WI38 (cell line): ENCODE data around the gene SLC39A1.

ENCODE experiments used
- H3K4me3 ChIP-seq: 2 replicates; pipeline ENCODE4 v1.5.1; 2011; ENCODE audit warnings: low read depth, mild to moderate bottlenecking, control low read depth, low read length
- TF ChIP-seq, protein P1 (sequence below): IDR thresholded peaks from 2 replicates; pipeline ENCODE4 v1.5.1; 2012; ENCODE audit warnings: low read depth, mild to moderate bottlenecking, control low read depth, low read length

SLC39A1 gene

DNA sequence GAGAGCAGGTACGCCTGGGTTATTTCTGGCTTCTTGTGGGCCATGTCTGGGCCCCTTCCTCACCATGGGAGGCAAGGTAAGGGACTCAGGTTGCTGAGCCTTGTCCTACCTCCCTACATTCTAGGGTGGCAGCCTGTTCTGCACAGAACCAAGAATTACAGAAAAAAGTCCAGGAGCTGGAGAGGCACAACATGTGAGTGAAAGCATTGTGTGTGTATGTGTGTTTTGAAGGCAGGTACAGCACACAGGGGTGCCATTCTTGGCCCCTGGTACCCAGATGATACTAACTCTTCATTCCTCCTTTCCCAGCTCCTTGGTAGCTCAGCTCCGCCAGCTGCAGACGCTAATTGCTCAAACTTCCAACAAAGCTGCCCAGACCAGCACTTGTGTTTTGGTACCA is 9.7 kb upstream of the SLC39A1 start:
- H3K4me3 ChIP-seq = no peak overlapping the region
- TF ChIP-seq, protein P1, sequence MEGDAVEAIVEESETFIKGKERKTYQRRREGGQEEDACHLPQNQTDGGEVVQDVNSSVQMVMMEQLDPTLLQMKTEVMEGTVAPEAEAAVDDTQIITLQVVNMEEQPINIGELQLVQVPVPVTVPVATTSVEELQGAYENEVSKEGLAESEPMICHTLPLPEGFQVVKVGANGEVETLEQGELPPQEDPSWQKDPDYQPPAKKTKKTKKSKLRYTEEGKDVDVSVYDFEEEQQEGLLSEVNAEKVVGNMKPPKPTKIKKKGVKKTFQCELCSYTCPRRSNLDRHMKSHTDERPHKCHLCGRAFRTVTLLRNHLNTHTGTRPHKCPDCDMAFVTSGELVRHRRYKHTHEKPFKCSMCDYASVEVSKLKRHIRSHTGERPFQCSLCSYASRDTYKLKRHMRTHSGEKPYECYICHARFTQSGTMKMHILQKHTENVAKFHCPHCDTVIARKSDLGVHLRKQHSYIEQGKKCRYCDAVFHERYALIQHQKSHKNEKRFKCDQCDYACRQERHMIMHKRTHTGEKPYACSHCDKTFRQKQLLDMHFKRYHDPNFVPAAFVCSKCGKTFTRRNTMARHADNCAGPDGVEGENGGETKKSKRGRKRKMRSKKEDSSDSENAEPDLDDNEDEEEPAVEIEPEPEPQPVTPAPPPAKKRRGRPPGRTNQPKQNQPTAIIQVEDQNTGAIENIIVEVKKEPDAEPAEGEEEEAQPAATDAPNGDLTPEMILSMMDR = no peak

DNA sequence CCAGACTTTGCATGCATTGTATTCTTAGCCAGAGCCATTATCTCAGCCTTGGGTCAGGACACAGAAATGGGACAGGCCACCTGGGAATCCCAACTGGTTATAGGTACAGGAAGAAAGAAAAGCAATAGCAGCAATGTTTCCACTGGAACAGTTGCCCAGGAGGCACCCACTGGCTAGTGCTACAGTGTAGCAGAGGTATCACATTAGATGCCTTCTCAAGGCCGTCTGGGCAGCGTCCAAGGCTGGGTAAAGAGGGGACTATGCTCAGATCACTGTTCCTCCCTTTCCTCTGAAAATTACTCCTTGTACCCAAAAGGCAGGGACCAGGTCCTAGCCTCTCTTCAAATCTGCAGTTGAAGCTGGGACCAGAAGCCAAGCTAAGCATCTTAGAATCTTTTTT is 7.0 kb upstream of the SLC39A1 start:
- TF ChIP-seq, protein P1 = no peak

DNA sequence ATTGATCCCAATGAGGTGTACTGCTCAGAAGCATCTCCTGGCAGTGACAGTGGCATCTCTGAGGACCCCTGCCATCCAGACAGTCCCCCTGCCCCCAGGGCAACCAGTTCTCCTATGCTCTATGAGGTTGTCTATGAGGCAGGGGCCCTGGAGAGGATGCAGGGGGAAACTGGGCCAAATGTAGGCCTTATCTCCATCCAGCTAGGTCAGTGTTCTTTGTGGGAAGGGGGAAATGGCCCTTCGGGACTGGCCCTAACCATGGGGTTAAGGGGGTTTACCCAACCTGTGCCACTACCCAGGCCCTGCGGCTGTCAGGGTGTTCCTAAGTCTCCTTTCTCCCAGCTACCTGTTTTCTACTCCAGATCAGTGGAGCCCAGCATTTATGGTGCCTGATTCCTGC is 5.6 kb upstream of the SLC39A1 start:
- H3K4me3 ChIP-seq = no peak overlapping the region
- TF ChIP-seq, protein P1 = no peak

More for the DNA sequence above, 7.0 kb upstream of the SLC39A1 start:
- no peak overlapping the region for H3K4me3 ChIP-seq

DNA sequence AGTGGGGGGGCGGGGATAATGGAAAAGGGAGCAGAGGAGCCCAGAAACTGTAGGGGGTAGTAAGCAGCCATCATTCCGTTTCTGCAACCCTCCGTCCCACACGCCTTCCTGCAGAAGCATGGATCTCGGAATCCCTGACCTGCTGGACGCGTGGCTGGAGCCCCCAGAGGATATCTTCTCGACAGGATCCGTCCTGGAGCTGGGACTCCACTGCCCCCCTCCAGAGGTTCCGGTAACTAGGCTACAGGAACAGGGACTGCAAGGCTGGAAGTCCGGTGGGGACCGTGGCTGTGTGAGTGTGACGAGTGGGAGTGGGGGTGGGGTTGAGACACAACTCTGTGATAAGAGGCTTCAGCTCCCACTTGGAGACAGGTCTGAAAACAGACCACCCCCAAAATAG is 5.1 kb upstream of the SLC39A1 start:
- TF ChIP-seq, protein P1 = no peak
- peak overlapping the region; percentile 54 for H3K4me3 ChIP-seq

DNA sequence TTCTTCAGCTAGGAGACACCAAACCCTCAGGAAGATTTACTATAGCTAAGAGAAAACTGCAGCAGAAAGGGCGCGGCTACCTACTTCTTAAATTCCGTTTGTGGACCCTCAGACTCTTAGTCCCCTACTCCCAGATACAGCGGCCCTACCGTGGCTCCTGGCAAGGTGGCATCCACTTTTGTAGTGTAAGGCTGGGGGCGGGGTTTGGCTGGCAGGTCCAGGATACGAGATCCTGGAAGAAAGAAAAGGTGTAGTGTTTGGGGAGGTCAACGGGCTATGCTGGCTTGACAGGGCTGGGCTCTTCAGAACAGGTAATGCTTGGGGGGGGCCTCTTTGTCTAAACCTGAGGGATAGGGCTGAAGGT is 4.6 kb upstream of the SLC39A1 start:
- peak overlapping the region; percentile 54 for H3K4me3 ChIP-seq
- TF ChIP-seq, protein P1 = no peak

DNA sequence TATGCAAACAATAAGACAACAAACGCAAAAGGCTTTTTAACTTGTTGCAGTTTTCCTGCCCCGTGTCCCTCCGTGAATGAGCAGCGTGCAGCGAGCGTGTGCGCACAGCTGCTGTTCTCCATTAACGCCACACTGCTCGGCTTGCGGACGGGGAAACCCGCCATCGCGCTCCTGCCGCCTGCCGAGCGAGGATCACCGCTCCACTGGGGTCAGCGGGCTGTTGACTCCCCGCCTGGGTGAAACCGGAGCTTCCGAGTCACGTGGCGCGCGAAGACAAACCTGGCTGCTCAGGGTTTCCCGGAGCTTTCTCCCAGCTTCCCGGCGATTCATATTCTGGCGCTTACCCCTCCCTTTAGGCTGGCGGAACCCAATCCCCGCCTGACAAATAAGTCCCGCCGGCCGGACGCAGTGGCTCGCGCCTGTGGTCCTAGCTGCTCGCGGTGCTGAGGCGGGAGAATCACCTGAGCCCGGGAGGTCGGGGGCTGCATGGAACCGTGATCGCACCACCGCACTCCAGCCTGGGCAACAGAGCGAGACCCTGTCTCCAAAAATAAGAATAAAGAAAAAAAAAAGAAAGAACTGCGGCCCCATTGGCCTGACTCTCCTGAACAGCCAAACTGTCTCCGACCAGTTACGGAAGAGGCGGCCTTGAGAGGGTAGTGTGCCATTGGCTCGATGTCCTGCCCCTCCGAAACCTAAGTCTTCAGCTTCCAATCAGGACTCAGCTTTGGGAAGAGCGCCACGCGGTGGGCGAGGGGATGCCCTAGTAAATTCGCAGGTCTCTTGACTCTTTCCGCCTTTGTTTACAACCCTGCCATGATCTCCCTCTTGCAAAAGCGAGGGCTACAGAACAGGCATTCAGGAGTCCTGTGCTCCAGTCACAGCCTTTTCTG is 4.0 kb upstream of the SLC39A1 start, which contains the start of gene CREB3L4:
Gene CREB3L4 (plus strand): TSS at position 796 of the 893 bp plus-strand sequence. CDS start 624 bp downstream, outside the sequence.
- H3K4me3 ChIP-seq = peak within 1 kb of the TSS; percentile 54
- TF ChIP-seq, protein P1 = peak; percentile 13; the same call in 1 of the 2 replicates

DNA sequence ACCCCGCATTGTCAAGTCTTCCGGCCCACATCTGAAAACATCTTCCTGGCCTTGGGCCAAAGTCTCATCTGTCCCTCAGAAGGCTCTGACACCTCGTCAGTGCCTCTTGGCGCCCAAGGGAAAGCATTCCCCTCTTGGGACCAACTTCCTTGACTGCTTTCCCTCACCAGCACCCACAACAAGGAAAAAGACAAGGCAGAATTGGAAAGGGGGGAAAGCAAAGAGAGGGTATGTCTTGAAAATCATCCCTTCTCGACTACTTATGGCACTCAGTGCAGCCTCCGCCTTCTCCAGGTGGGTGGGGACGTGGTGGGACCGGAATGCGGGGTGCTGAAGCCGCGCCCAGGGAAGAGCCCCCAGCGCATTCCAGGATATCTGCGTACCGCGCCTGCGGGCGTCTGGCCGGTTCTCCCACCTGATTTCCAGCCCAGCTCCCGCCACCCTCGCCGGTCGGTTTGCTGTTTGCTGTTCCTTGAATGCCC is 554 bp upstream of the SLC39A1 start:
- TF ChIP-seq, protein P1 = no peak
- peak overlapping the region; percentile 70 for H3K4me3 ChIP-seq
